Measurements from ENCODE around the gene NHERF2.

- TF ChIP-seq POLR2A (IDR thresholded peaks at IDR 0.05), result no peak
- TF ChIP-seq, protein P1, sequence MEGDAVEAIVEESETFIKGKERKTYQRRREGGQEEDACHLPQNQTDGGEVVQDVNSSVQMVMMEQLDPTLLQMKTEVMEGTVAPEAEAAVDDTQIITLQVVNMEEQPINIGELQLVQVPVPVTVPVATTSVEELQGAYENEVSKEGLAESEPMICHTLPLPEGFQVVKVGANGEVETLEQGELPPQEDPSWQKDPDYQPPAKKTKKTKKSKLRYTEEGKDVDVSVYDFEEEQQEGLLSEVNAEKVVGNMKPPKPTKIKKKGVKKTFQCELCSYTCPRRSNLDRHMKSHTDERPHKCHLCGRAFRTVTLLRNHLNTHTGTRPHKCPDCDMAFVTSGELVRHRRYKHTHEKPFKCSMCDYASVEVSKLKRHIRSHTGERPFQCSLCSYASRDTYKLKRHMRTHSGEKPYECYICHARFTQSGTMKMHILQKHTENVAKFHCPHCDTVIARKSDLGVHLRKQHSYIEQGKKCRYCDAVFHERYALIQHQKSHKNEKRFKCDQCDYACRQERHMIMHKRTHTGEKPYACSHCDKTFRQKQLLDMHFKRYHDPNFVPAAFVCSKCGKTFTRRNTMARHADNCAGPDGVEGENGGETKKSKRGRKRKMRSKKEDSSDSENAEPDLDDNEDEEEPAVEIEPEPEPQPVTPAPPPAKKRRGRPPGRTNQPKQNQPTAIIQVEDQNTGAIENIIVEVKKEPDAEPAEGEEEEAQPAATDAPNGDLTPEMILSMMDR (IDR thresholded peaks at IDR 0.05), result no peak
Observed at GRCh38 chr16:2005646-2006045, 21.1 kb upstream of the NHERF2 start.
